GM21529 (cell line): ENCODE measurements around the gene CASTOR1.
"Not testable (repeated sequence)": the region's sequence is repeated elsewhere in the genome, so short reads cannot be mapped to it uniquely, and the experiment has no call there.

ENCODE experiments used
- ATAC-seq: cut with Tn5 transposase; IDR thresholded peaks from one replicate; pipeline ENCODE4 v1.9.1; 2021; ENCODE audit not compliant: unreplicated experiment

The CASTOR1 gene

GRCh38 chr22:30289141-30289979 is at the start of gene CASTOR1:
TSS of gene CASTOR1 (minus strand) at chr22:30289505. CDS start at chr22:30289497, 8 bp downstream.
- peak; percentile 63 for ATAC-seq

- no peak for ATAC-seq
Measured at GRCh38 chr22:30338802-30339201, 49.5 kb upstream of the CASTOR1 start.

GRCh38 chr22:30338341-30338740 is 49.0 kb upstream of the CASTOR1 start:
- not testable (repeated sequence) for ATAC-seq

- ATAC-seq, result no peak
Measured at GRCh38 chr22:30337461-30337778, 48.1 kb upstream of the CASTOR1 start.

GRCh38 chr22:30336752-30337460 is 47.6 kb upstream of the CASTOR1 start:
- no peak for ATAC-seq

GRCh38 chr22:30335236-30335635 is 45.9 kb upstream of the CASTOR1 start:
- ATAC-seq, result no peak

- no peak for ATAC-seq
Measured at GRCh38 chr22:30334646-30335045, 45.3 kb upstream of the CASTOR1 start.

GRCh38 chr22:30333707-30334087 is 44.4 kb upstream of the CASTOR1 start:
- ATAC-seq, result no peak

- ATAC-seq, result no peak
Measured at GRCh38 chr22:30332994-30333706, 43.8 kb upstream of the CASTOR1 start.

GRCh38 chr22:30332551-30332950 is 43.2 kb upstream of the CASTOR1 start:
- ATAC-seq, result no peak

GRCh38 chr22:30328466-30329049 is 39.3 kb upstream of the CASTOR1 start:
- no peak for ATAC-seq

- ATAC-seq, result no peak
Measured at GRCh38 chr22:30327864-30328345, 38.6 kb upstream of the CASTOR1 start.

GRCh38 chr22:30326706-30327362 is 37.5 kb upstream of the CASTOR1 start, which contains the start of gene TBC1D10A:
TSS of gene TBC1D10A (minus strand) at chr22:30326941. CDS start at chr22:30326881, 60 bp downstream.
- peak; percentile 89 for ATAC-seq

GRCh38 chr22:30326255-30326705 is 37.0 kb upstream of the CASTOR1 start:
- ATAC-seq, result no peak

- ATAC-seq, result no peak
Measured at GRCh38 chr22:30325724-30326254, 36.5 kb upstream of the CASTOR1 start.

GRCh38 chr22:30325065-30325720 is 35.9 kb upstream of the CASTOR1 start:
- no peak for ATAC-seq

GRCh38 chr22:30324014-30324730 is 34.9 kb upstream of the CASTOR1 start:
- ATAC-seq, result no peak

GRCh38 chr22:30323246-30323645 is 33.9 kb upstream of the CASTOR1 start:
- no peak for ATAC-seq

GRCh38 chr22:30321461-30321860 is 32.2 kb upstream of the CASTOR1 start:
- ATAC-seq, result no peak
